ENCODE measurements around the gene CWH43.

GRCh38 chr4:48968814-48969213, 17.3 kb upstream of the CWH43 start:
- TF ChIP-seq, protein P1, sequence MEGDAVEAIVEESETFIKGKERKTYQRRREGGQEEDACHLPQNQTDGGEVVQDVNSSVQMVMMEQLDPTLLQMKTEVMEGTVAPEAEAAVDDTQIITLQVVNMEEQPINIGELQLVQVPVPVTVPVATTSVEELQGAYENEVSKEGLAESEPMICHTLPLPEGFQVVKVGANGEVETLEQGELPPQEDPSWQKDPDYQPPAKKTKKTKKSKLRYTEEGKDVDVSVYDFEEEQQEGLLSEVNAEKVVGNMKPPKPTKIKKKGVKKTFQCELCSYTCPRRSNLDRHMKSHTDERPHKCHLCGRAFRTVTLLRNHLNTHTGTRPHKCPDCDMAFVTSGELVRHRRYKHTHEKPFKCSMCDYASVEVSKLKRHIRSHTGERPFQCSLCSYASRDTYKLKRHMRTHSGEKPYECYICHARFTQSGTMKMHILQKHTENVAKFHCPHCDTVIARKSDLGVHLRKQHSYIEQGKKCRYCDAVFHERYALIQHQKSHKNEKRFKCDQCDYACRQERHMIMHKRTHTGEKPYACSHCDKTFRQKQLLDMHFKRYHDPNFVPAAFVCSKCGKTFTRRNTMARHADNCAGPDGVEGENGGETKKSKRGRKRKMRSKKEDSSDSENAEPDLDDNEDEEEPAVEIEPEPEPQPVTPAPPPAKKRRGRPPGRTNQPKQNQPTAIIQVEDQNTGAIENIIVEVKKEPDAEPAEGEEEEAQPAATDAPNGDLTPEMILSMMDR (IDR thresholded peaks at IDR 0.05; ENCODE audit: low read depth, low read length) = no peak
- TF ChIP-seq POLR2A (IDR thresholded peaks at IDR 0.05; ENCODE audit: extremely low read depth, insufficient read length) = no peak

Data from NB4 (cell line).